Calu3 (cell line): Measurements from ENCODE around the gene BRINP1. TPM values are rescaled to one million over a fixed set of nuclear protein-coding genes. Genes with fewer than 3 reads are reported as not detected.

ENCODE experiments used
- BruUV-seq: library from RNA; stranded (reverse); fragments of 400-500 nt; replicated peaks from 2 replicates; lab custom pipeline; 2021; lab: Mats Ljungman, UMichigan
- CTCF ChIA-PET: fragments of 300-600 bp; sonication (Branson Sonifier 250); formaldehyde crosslinking; loops from one replicate; lab custom pipeline; 2022; ENCODE audit warnings: antibody characterized with exemption; lab: Charles Lee
- DNase-seq: peaks from one replicate; pipeline ENCODE4 v3.0.0; 2022
- H3K27ac Mint-ChIP-seq: one replicate; pipeline ENCODE4 v1.8.0; 2022; ENCODE audit warnings: mixed read lengths; ENCODE audit not compliant: unreplicated experiment
- H3K27me3 Mint-ChIP-seq: one replicate; pipeline ENCODE4 v1.8.0; 2022; ENCODE audit warnings: mixed read lengths; ENCODE audit not compliant: unreplicated experiment
- H3K36me3 Mint-ChIP-seq: one replicate; pipeline ENCODE4 v1.8.0; 2022; ENCODE audit warnings: mild to moderate bottlenecking, moderate library complexity, mixed read lengths; ENCODE audit not compliant: insufficient read depth, unreplicated experiment
- H3K4me1 Mint-ChIP-seq: one replicate; pipeline ENCODE4 v1.8.0; 2022; ENCODE audit warnings: mild to moderate bottlenecking, low read depth, mixed read lengths; ENCODE audit not compliant: unreplicated experiment
- H3K4me3 Mint-ChIP-seq: one replicate; pipeline ENCODE4 v1.8.0; 2022; ENCODE audit warnings: mild to moderate bottlenecking, low read depth, moderate library complexity, mixed read lengths; ENCODE audit not compliant: unreplicated experiment
- H3K9me3 Mint-ChIP-seq: one replicate; pipeline ENCODE4 v1.8.0; 2022; ENCODE audit warnings: low read depth, mixed read lengths; ENCODE audit not compliant: unreplicated experiment
- CTCF ChIP-seq: fragments of 200-600 bp; IDR thresholded peaks from one replicate; pipeline ENCODE4 v1.8.0; 2022; ENCODE audit warnings: antibody characterized with exemption; ENCODE audit not compliant: unreplicated experiment
- intact Hi-C: fragments of 100-400 bp; cut with micrococcal nuclease; formaldehyde crosslinking; loops from one replicate; pipeline ENCODE4 v1.10.0; 2022; ENCODE audit not compliant: unreplicated experiment
- total RNA-seq: library from RNA; stranded (reverse); gene quantifications from 2 replicates; pipeline ENCODE4 v1.2.3, GENCODE V29; 2022

Gene BRINP1
- total RNA-seq, 1 experiment from 2014 or later: not detected

GRCh38 chr9:119278171-119278570 lies 91.1 kb downstream of the BRINP1 start:
- intact Hi-C loops: no loop called here
- Mint-ChIP-seq H3K27me3 (no peaks in the 10 kb centered on the region), H3K27ac (no peak overlapping the region), H3K36me3 (no peaks in the 10 kb centered on the region), H3K9me3 (peaks cover 13% of the 10 kb centered on the region), H3K4me1 (no peaks in the 10 kb centered on the region), H3K4me3 (no peak overlapping the region)
- BruUV-seq: no TSS peak
- CTCF ChIA-PET: no interaction called here
- DNase-seq: no peak
- TF ChIP-seq CTCF: no peak

GRCh38 chr9:119273984-119274665 lies 95.1 kb downstream of the BRINP1 start:
- no peak overlapping the region for H3K27ac Mint-ChIP-seq
- H3K4me3 Mint-ChIP-seq: no peak overlapping the region
- CTCF ChIA-PET: no interaction called here
- intact Hi-C loops: no loop called here
- DNase-seq: no peak
- no peak for TF ChIP-seq CTCF
- H3K4me1 Mint-ChIP-seq: no peaks in the 10 kb centered on the region
- H3K36me3 Mint-ChIP-seq: no peaks in the 10 kb centered on the region
- H3K9me3 Mint-ChIP-seq: peaks cover 21% of the 10 kb centered on the region
- BruUV-seq: no TSS peak
- H3K27me3 Mint-ChIP-seq: no peaks in the 10 kb centered on the region

GRCh38 chr9:119273325-119273904 lies 95.8 kb downstream of the BRINP1 start:
- intact Hi-C loops: no loop called here
- H3K27ac Mint-ChIP-seq: no peak overlapping the region
- H3K27me3 Mint-ChIP-seq: no peaks in the 10 kb centered on the region
- H3K4me3 Mint-ChIP-seq: no peak overlapping the region
- H3K9me3 Mint-ChIP-seq: peaks cover 24% of the 10 kb centered on the region
- DNase-seq: no peak
- no peak for TF ChIP-seq CTCF
- H3K36me3 Mint-ChIP-seq: no peaks in the 10 kb centered on the region
- no peaks in the 10 kb centered on the region for H3K4me1 Mint-ChIP-seq
- CTCF ChIA-PET: no interaction called here
- no TSS peak for BruUV-seq

GRCh38 chr9:119272500-119273211 lies 96.6 kb downstream of the BRINP1 start:
- intact Hi-C loops: no loop called here
- TF ChIP-seq CTCF: no peak
- CTCF ChIA-PET: no interaction called here

More at GRCh38 chr9:119272500-119273211, 96.6 kb downstream of the BRINP1 start:
- Mint-ChIP-seq H3K27me3 (no peaks in the 10 kb centered on the region), H3K9me3 (peaks cover 21% of the 10 kb centered on the region), H3K36me3 (no peaks in the 10 kb centered on the region), H3K4me1 (no peaks in the 10 kb centered on the region), H3K27ac (no peak overlapping the region), H3K4me3 (no peak overlapping the region)
- no peak for DNase-seq
- BruUV-seq: no TSS peak
